GM21381 (cell line): ENCODE results near the gene TWSG1.
"Not testable (repeated sequence)": the region's sequence is repeated elsewhere in the genome, so short reads cannot be mapped to it uniquely, and the experiment has no call there.

Experiments used
- ATAC-seq: cut with Tn5 transposase; IDR thresholded peaks from one replicate; pipeline ENCODE4 v1.9.1; 2021; ENCODE audit warnings: mild to moderate bottlenecking, moderate library complexity; ENCODE audit not compliant: unreplicated experiment

Gene TWSG1

DNA sequence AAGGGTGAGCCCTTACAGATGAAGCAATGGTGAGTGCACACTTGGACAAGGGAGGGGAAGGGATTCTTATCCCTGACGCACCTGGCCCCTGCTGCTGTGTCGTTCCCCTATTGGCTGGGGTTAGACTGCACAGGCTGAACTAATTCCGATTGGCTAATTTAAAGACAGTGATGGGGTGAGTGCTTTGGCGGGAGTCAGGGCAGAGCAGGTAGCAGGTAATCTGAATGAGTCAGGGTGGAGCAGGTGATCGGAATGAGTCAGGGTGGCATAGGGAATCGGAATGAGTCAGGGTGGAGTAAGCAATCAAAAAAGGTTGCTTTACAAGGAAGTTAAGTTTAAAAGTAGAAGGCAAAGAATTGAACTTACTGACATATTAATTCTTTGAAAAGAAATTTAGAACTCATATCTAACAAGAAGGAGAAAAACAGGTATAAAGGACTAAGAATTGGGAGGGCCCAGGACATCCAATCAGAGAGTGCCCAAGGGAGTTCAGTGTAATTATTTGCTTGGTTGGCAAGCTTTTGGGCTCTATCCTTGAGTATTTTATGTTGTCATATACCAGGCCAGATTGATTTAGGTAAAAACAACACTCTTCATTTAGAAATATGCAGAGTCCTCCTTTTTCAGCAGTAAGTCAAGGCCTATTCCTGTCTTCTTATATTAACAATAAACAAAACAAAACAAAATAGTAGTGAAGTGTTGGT lies 88.4 kb downstream of the TWSG1 start:
- ATAC-seq = no peak

DNA sequence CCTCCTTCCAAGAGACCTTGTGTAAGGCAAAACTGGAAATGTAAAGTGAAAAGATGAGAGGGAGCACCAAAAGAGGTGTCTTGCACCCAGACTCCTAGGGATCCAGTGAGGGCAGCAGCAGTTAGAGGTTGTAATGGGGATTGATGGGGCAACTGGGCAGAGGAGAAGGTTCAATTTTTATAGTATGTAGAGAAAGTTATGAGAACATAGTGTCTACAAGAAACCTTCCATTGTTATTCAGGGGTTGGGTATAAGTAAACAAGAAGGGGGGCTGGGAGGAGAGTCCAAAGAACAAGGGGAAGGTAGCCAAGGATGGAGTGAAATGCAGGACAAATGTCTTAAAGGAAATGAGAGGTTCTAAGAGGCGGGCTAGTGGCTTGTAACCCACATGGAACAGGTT lies 89.1 kb downstream of the TWSG1 start:
- not testable (repeated sequence) for ATAC-seq

- not testable (repeated sequence) for ATAC-seq
Measured at GRCh38 chr18:9424235-9424634, 89.7 kb downstream of the TWSG1 start.

GRCh38 chr18:9426753-9427152 lies 92.2 kb downstream of the TWSG1 start:
- no peak for ATAC-seq

GRCh38 chr18:9428301-9428706 lies 93.7 kb downstream of the TWSG1 start:
- ATAC-seq = no peak

DNA sequence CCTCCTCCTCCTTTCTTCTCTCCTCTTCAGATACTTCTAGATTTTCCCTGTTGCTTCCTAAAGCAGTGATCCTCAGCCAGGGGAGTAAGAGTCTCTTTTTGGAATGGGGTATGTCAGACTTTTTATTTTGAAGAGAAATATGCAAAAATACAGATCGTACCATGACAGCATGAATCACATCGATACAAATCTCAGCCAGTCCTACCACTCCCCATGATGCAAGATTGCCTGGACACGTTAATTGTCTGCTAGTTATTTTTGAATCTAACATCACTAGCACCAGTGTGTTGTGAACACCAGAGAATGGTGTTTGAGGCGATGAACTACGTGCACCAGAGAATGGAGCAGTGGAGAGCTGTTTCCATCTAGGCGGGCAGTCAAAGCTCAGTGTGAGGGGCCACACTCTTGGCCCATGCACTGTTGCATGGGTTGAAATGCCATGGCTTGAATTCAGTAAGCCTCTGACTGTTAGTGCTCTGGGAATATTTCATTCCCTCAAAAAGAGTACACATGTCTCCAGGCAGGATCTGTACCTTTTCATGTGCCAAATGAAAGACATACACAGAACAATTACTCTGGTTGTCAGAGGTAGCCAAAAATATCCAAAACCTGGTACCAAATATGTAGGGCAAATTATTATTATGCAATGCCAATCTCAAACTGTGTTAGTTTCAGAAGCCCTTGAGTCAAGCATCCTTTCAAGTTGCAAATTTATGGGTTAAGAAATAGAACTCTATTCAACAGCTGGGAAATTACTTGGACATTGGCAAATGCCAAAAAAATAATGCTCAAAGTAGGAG lies 94.5 kb downstream of the TWSG1 start:
- no peak for ATAC-seq

DNA sequence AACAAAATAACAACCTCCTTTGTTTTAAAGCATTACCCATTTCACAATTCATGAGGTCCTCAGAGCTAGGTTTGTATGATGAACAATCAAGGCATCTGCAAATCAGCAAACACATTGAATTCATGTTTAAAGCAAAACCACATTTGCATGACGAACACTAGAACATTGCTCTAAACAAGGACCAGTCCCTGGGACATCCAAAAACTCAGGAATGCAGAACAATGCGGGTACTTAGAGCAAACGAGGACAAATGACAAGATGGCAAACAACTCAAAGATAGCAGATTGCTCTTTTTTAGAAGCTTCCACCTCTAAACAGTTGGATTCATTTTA lies 95.1 kb downstream of the TWSG1 start:
- ATAC-seq = no peak

- ATAC-seq = not testable (repeated sequence)
Measured at GRCh38 chr18:9430315-9430714, 95.7 kb downstream of the TWSG1 start.

GRCh38 chr18:9431296-9431695 lies 96.7 kb downstream of the TWSG1 start:
- ATAC-seq = no peak

DNA sequence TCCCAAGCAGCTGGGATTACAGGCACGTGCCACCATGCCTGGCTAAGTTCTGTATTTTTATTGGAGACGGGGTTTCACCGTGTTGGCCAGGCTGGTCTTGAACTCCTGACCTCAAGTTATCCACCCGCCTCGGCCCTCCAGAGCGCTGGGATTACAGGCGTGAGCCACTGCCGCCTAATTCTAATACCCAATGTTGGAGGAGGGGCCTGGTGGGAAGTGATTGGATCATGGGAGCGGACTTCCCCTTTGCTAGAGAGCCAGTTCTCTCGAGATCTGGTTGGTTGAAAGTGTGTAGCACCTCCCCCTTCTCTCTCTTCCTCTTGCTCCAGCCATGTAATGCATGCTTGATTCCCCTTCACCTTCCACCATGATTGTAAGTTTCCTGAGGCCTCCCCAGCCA lies 98.5 kb downstream of the TWSG1 start:
- ATAC-seq = not testable (repeated sequence)

- ATAC-seq = no peak
Measured at GRCh38 chr18:9433671-9434121, 99.1 kb downstream of the TWSG1 start.

- no peak for ATAC-seq
Measured at GRCh38 chr18:9434122-9434701, 99.6 kb downstream of the TWSG1 start.

DNA sequence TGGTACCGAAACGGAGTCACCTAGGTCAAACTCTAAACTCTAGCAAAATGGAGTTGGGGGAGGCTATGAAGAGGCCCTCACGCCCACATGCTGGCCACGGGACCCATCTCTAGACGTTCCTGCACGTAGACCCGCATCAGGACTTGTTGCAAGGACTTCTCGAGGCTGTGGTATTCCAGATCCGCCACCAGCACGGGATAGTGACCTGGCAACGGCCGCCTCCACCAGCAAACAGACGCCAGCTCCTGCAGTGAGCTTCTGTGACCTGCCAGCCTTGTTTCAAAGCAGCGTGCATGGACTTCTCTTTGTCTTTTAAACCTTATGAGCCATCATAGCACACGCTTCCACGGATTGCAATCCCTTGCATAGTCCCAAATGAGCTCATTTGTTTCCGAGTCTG lies 100.5 kb downstream of the TWSG1 start:
- no peak for ATAC-seq

- no peak for ATAC-seq
Measured at GRCh38 chr18:9436206-9436929, 101.8 kb downstream of the TWSG1 start.

DNA sequence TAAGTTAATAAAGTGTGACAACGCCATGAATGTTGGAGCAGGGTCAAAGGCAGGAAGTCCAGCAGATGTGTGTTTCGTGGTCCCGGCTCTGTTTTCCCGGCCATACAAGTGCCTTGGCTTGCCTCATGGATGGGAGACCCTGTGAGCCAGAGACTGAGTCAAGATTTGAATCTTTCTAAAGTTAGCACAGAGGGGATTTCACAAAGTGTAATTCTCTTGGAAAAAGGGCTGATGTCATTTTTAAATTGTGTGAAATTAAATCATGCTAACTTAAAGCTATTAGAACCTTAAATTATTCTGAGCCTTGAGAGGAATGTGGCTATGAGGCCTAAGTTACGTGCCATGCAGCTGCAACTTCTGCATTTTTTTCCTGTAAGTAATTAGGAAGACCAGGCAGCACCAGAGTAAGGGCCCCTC lies 102.5 kb downstream of the TWSG1 start:
- no peak for ATAC-seq

GRCh38 chr18:9437672-9438071 lies 103.1 kb downstream of the TWSG1 start:
- no peak for ATAC-seq

DNA sequence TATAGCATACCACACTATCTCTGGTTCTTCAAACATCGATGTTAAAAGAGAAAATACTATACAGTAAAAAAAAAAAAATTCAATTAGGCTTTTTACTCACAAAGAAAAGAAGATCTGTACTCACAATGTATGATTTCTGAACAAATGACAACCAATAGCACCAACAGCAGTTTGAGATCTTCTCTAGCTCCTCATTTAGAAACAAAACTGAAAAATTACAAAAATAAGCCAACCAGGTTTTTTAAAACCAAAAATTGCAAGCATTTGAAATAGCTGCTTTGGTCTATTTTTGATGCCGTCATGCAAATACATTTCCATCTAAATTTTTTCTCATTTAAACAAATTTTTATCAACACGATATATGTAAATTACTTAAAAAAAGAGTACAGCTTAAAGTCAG lies 106.5 kb downstream of the TWSG1 start:
- ATAC-seq = no peak

GRCh38 chr18:9444549-9444948 lies 110.0 kb downstream of the TWSG1 start:
- no peak for ATAC-seq

GRCh38 chr18:9446839-9447238 lies 112.3 kb downstream of the TWSG1 start:
- no peak for ATAC-seq

- ATAC-seq = no peak
Measured at GRCh38 chr18:9447334-9447733, 112.8 kb downstream of the TWSG1 start.
